ENCODE measurements around the gene TMEM87A.
"Not testable (repeated sequence)": the region's sequence is repeated elsewhere in the genome, so short reads cannot be mapped to it uniquely, and the experiment has no call there.

The TMEM87A gene

DNA sequence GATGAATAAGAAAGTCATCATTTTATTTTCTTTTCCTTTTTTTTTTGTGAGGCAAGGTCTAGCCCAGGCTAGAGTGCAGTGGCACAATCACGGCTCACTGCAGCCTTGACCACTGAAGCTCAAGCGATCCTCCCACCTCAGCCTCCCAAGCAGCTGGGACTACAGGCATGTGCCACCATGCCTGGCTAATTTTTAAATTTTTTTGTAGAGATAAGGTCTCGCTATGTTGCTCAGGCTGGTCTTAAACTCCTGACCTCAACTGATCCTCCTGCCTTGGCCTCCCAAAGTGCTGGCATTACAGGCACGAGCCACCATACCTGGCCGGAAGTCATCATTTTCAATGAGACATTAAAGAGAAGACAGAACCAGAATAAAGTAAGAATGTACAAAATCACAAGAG, 44.3 kb downstream of the TMEM87A start:
- peaks cover 28% of the 10 kb centered on the region for H3K36me3 ChIP-seq (ENCODE audit: insufficient read depth, low read length)
- H3K27ac ChIP-seq (ENCODE audit: low read depth, low read length); H3K4me3 ChIP-seq (ENCODE audit: low read depth, low read length); H3K4me1 ChIP-seq (ENCODE audit: control insufficient read depth, insufficient read depth, low read length, unreplicated experiment); H2AFZ ChIP-seq (ENCODE audit: low read length, unreplicated experiment); H3K79me2 ChIP-seq (ENCODE audit: control insufficient read depth, insufficient read depth, low read length, unreplicated experiment); H3K27me3 ChIP-seq (ENCODE audit: insufficient read depth, low read length): not testable (repeated sequence)

DNA sequence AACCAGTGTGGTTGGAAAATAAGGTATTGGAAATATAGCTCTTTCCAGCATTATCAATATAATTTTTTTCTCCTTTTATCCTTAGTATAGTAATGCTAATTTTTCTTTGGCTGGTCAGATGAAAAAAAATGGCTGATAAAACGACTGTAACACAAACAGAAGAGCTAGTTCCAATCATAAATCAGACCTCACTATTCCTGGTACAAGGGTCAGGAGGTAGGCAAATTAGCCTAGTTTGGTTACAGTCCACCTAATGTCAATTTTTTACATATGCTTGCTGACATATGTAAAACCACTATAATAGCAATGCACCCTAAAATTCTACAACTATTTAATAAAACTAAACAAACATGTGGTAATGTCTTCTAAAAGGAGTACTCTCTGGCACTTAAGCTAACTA, 45.2 kb downstream of the TMEM87A start:
- Histone ChIP-seq H3K27ac (ENCODE audit: low read depth, low read length) (no peak overlapping the region), H3K4me1 (ENCODE audit: control insufficient read depth, insufficient read depth, low read length, unreplicated experiment) (no peaks in the 10 kb centered on the region), H3K36me3 (ENCODE audit: insufficient read depth, low read length) (peaks cover 35% of the 10 kb centered on the region), H2AFZ (ENCODE audit: low read length, unreplicated experiment) (no peak overlapping the region), H3K4me3 (ENCODE audit: low read depth, low read length) (no peak overlapping the region), H3K27me3 (ENCODE audit: insufficient read depth, low read length) (no peaks in the 10 kb centered on the region), H3K79me2 (ENCODE audit: control insufficient read depth, insufficient read depth, low read length, unreplicated experiment) (no peaks in the 10 kb centered on the region)

DNA sequence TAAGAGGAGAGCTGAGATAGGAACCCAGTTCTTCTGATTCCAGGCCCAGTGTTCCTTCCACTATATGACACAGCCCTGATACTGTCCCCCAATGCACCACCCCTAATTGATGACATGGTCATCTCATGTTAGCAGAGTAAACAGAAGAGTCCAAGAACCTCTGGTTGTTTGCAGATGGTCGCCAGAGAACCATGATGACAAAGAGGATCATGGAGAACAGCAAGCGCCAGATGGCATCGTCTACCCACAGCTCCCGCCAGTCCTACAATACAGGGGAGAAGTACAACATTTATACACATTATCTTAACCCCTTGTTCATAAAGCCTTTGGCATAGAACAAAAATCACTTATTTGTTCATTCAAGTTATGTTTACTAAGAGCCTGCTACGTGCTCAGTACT, 46.6 kb downstream of the TMEM87A start:
- Histone ChIP-seq H3K36me3 (ENCODE audit: insufficient read depth, low read length) (peaks cover 30% of the 10 kb centered on the region), H3K79me2 (ENCODE audit: control insufficient read depth, insufficient read depth, low read length, unreplicated experiment) (no peaks in the 10 kb centered on the region), H3K27ac (ENCODE audit: low read depth, low read length) (no peak overlapping the region), H3K4me1 (ENCODE audit: control insufficient read depth, insufficient read depth, low read length, unreplicated experiment) (no peaks in the 10 kb centered on the region), H2AFZ (ENCODE audit: low read length, unreplicated experiment) (no peak overlapping the region), H3K27me3 (ENCODE audit: insufficient read depth, low read length) (no peaks in the 10 kb centered on the region), H3K4me3 (ENCODE audit: low read depth, low read length) (no peak overlapping the region)

DNA sequence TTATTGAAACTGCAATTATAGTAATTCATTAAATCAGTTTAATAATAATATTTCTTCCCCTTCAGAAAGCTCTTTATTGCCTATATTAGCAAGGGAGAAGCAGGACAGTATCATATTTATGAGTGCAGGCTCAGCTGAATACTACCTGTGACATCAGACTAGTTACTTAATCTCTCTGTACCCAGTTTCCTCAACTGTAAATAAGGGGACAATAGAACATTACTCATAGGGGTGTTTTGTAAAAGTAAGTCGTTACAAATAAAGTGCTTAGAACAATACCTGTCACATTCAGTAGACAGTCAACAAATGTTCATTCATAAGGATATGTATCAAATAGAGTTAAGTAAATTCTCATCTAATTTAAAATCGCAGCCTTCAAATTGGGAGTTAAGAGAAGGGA, 53.0 kb downstream of the TMEM87A start:
- Histone ChIP-seq H3K36me3 (ENCODE audit: insufficient read depth, low read length) (peaks cover 46% of the 10 kb centered on the region), H3K27me3 (ENCODE audit: insufficient read depth, low read length) (no peaks in the 10 kb centered on the region), H3K79me2 (ENCODE audit: control insufficient read depth, insufficient read depth, low read length, unreplicated experiment) (no peaks in the 10 kb centered on the region), H3K4me3 (ENCODE audit: low read depth, low read length) (no peak overlapping the region), H3K4me1 (ENCODE audit: control insufficient read depth, insufficient read depth, low read length, unreplicated experiment) (no peaks in the 10 kb centered on the region), H2AFZ (ENCODE audit: low read length, unreplicated experiment) (no peak overlapping the region), H3K27ac (ENCODE audit: low read depth, low read length) (no peak overlapping the region)

DNA sequence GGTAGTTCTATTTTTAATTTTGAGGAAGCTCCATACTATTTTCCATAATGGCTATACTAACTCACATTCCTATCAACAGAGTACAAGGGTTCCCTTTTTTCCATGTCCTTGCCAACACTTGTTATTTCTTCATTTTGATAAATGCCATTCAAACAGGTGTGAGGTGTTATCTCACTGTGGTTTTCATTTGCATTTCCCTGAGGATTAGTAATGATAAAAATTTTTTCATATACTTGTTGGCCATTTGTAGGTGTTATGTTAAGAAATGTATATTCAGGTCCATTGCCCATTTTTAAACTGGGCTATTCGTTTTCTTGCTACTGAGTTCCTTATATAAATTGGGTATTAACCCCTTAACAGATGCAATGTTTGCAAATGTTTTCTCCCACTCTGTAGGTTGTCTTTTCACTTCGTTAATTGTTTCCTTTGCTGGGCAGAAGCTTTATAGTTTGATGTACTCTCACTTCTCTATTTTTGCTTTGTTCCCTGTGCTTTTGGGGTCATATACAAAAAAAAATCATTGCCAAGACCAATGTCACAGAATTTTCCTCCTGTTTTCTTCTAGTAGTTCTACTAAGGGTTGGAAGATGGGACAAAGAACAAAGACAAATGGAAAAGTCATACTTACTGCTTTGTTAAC, 54.2 kb downstream of the TMEM87A start:
- Histone ChIP-seq H2AFZ (ENCODE audit: low read length, unreplicated experiment) (no peak overlapping the region), H3K79me2 (ENCODE audit: control insufficient read depth, insufficient read depth, low read length, unreplicated experiment) (no peaks in the 10 kb centered on the region), H3K27me3 (ENCODE audit: insufficient read depth, low read length) (no peaks in the 10 kb centered on the region), H3K27ac (ENCODE audit: low read depth, low read length) (no peak overlapping the region), H3K36me3 (ENCODE audit: insufficient read depth, low read length) (peaks cover 44% of the 10 kb centered on the region), H3K4me1 (ENCODE audit: control insufficient read depth, insufficient read depth, low read length, unreplicated experiment) (no peaks in the 10 kb centered on the region), H3K4me3 (ENCODE audit: low read depth, low read length) (no peak overlapping the region)

DNA sequence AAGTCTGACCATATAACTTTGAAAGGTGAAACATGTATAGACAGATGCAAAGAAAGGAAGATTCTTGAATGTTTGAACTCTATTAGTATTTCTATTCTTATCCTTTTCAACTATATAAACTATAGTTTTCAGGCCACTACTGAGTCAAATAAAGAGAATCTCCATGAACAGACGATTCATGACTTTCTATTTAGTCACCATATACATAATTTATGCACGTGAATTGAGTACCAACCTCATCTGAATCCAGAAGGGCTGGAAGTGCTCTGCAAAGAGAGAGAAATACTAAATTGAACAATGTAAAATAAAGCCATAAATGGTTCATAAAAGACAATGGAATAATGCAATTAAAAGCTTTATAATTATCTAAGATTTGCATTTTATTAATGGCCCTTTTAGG, 55.7 kb downstream of the TMEM87A start:
- Histone ChIP-seq H3K79me2 (ENCODE audit: control insufficient read depth, insufficient read depth, low read length, unreplicated experiment) (no peaks in the 10 kb centered on the region), H3K4me1 (ENCODE audit: control insufficient read depth, insufficient read depth, low read length, unreplicated experiment) (no peaks in the 10 kb centered on the region), H3K36me3 (ENCODE audit: insufficient read depth, low read length) (peaks cover 39% of the 10 kb centered on the region)

DNA sequence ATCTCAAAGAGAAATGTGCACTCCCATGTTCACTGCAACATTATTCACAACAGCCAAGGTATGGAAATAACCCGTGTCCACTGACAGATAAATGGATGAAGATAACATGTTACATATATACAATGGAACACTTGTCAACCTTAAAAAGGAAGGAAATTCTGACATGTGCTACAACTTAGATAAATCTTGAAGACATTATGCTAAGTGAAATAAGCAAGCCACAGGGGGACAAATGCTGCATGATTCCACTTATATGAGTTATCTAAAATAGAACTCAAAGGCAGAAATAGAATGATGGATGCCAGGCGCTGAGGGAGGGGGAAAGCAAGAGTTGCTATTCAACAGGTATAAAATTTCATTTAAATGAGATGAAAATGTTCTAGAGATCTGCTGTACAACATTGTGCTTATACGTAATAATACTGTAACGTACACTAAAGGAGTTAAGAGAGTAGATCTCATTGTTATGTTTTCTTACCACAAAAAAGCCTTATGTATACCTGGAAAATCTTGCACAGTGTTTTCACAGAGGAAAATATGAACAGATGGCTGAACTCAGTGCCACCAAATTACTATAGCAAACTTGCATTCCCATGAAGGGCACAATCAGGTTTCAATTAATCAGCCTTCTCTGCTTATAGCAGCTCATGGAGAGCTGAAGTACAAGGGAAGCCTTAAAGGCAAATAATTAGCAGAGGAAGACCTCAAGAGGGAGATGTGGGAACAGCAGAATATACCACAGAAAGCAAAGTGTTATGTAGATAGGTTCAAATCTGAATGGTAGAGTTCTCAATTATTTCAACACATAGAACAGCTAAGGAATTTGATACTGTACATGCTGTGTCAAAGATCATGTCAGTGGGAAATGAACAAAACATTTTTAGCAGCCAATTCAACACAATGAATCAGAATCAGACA, 57.1 kb downstream of the TMEM87A start:
- Histone ChIP-seq H3K36me3 (ENCODE audit: insufficient read depth, low read length) (peaks cover 43% of the 10 kb centered on the region), H3K79me2 (ENCODE audit: control insufficient read depth, insufficient read depth, low read length, unreplicated experiment) (no peaks in the 10 kb centered on the region), H2AFZ (ENCODE audit: low read length, unreplicated experiment) (no peak overlapping the region), H3K4me1 (ENCODE audit: control insufficient read depth, insufficient read depth, low read length, unreplicated experiment) (no peaks in the 10 kb centered on the region), H3K27me3 (ENCODE audit: insufficient read depth, low read length) (no peaks in the 10 kb centered on the region), H3K27ac (ENCODE audit: low read depth, low read length) (no peak overlapping the region), H3K4me3 (ENCODE audit: low read depth, low read length) (no peak overlapping the region)

More for the DNA sequence above, 55.7 kb downstream of the TMEM87A start:
- H3K27ac ChIP-seq (ENCODE audit: low read depth, low read length) = no peak overlapping the region
- no peak overlapping the region for H3K4me3 ChIP-seq (ENCODE audit: low read depth, low read length)
- H2AFZ ChIP-seq (ENCODE audit: low read length, unreplicated experiment) = no peak overlapping the region
- H3K27me3 ChIP-seq (ENCODE audit: insufficient read depth, low read length) = no peaks in the 10 kb centered on the region

DNA sequence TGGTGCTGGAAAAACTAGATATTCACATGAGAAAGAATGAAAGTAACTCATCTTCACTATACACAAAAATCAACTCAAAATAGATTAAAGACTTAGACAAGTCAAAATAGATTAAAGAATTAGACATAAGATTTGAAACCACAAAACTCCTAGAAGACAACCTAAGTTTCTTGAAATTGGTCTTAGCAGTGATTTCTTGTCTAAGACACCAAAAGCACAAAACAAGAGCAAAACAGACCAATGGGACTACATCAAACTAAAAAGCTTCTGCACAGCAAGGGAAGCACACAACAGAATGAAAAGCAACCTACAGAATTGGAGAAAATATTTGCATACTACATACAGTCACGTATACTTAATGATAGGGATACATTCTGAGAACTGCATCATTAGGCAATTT, 58.6 kb downstream of the TMEM87A start:
- Histone ChIP-seq H3K4me1 (ENCODE audit: control insufficient read depth, insufficient read depth, low read length, unreplicated experiment) (no peaks in the 10 kb centered on the region), H3K79me2 (ENCODE audit: control insufficient read depth, insufficient read depth, low read length, unreplicated experiment) (no peaks in the 10 kb centered on the region), H3K36me3 (ENCODE audit: insufficient read depth, low read length) (peaks cover 51% of the 10 kb centered on the region), H3K27me3 (ENCODE audit: insufficient read depth, low read length) (no peaks in the 10 kb centered on the region), H2AFZ (ENCODE audit: low read length, unreplicated experiment) (no peak overlapping the region), H3K27ac (ENCODE audit: low read depth, low read length) (no peak overlapping the region), H3K4me3 (ENCODE audit: low read depth, low read length) (no peak overlapping the region)

- Histone ChIP-seq H3K4me1 (ENCODE audit: control insufficient read depth, insufficient read depth, low read length, unreplicated experiment) (no peaks in the 10 kb centered on the region), H3K27me3 (ENCODE audit: insufficient read depth, low read length) (no peaks in the 10 kb centered on the region), H3K36me3 (ENCODE audit: insufficient read depth, low read length) (peaks cover 52% of the 10 kb centered on the region), H3K79me2 (ENCODE audit: control insufficient read depth, insufficient read depth, low read length, unreplicated experiment) (no peaks in the 10 kb centered on the region), H3K4me3 (ENCODE audit: low read depth, low read length) (no peak overlapping the region), H2AFZ (ENCODE audit: low read length, unreplicated experiment) (no peak overlapping the region), H3K27ac (ENCODE audit: low read depth, low read length) (no peak overlapping the region)
Observed at GRCh38 chr15:42213511-42213910, 59.7 kb downstream of the TMEM87A start.

- Histone ChIP-seq H3K27ac (ENCODE audit: low read depth, low read length) (no peak overlapping the region), H3K36me3 (ENCODE audit: insufficient read depth, low read length) (peaks cover 31% of the 10 kb centered on the region), H3K4me1 (ENCODE audit: control insufficient read depth, insufficient read depth, low read length, unreplicated experiment) (peaks cover 11% of the 10 kb centered on the region), H3K4me3 (ENCODE audit: low read depth, low read length) (no peak overlapping the region), H2AFZ (ENCODE audit: low read length, unreplicated experiment) (no peak overlapping the region), H3K79me2 (ENCODE audit: control insufficient read depth, insufficient read depth, low read length, unreplicated experiment) (peaks cover 23% of the 10 kb centered on the region), H3K27me3 (ENCODE audit: insufficient read depth, low read length) (no peaks in the 10 kb centered on the region)
Observed at GRCh38 chr15:42210696-42211095, 62.5 kb downstream of the TMEM87A start.

Data from ACC112 (cell line).